NCI-H82 (cell line): ENCODE measurements around the gene SUGP1.
"Not testable (repeated sequence)": the region's sequence is repeated elsewhere in the genome, so short reads cannot be mapped to it uniquely, and the experiment has no call there.

Experiments used
- DNase-seq: peaks from one replicate; lab custom pipeline; 2025; lab: John Stamatoyannopoulos, UW

Gene SUGP1, protein sequence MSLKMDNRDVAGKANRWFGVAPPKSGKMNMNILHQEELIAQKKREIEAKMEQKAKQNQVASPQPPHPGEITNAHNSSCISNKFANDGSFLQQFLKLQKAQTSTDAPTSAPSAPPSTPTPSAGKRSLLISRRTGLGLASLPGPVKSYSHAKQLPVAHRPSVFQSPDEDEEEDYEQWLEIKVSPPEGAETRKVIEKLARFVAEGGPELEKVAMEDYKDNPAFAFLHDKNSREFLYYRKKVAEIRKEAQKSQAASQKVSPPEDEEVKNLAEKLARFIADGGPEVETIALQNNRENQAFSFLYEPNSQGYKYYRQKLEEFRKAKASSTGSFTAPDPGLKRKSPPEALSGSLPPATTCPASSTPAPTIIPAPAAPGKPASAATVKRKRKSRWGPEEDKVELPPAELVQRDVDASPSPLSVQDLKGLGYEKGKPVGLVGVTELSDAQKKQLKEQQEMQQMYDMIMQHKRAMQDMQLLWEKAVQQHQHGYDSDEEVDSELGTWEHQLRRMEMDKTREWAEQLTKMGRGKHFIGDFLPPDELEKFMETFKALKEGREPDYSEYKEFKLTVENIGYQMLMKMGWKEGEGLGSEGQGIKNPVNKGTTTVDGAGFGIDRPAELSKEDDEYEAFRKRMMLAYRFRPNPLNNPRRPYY

DNA sequence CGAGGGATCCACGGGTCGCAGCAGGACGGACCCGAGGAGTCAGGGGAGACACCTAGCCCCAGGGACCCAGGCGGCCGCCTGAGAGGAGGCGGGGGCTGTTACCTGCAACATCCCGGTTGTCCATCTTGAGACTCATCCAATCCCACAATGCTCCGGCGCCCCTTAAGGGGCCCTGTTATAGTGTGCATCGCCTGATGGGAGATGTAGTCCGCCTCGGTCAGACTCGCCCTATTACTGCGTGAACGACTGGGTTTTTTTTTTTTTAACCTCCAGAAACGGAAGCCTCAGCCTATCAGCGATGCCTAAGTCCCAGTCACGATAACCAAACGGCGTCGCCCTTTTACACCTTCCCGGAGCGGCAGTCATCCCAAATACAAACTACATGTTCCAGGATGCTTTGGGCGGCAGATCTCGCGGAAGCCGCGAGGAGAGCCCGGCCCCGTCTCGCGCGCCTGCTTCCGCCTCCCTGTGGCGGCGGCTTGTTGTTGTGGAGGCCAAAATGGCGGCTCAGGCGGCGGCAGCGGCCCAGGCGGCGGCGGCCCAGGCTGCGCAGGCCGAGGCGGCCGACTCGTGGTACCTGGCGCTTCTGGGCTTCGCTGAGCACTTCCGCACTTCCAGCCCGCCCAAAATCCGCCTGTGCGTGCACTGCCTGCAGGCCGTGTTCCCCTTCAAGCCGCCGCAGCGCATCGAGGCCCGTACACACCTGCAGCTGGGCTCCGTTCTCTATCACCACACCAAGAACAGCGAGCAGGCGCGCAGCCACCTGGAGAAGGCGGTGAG is at the start of gene SUGP1, which contains the start of gene MAU2:
Gene SUGP1, minus strand, starts transcription at position 149 of the 780 bp plus-strand sequence. Its CDS starts 13 bp downstream, at position 136.
Gene MAU2, plus strand, starts transcription at position 469 of the 780 bp plus-strand sequence. Its CDS starts 31 bp downstream, at position 500.
- DNase-seq = peak; percentile 99

DNA sequence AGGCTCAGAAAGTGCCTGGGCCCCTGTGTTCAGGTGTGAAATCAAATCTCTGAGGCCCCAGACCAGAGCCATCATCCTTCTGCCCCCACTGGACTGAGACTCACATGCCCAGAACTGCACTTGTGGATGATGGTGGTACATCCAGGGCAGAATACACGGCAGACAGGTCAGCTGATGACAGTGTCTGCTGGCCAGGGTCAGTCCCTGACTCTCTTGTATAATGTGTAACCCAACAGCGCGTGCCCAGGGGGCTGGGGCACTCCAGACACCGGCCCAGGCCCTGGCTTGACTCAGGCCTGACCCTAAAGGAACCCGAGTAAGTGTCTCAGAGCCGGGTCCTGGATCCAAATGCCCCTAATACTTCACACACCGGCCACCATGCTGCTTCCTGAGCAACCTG is 47.8 kb upstream of the SUGP1 start:
- DNase-seq = no peak

DNA sequence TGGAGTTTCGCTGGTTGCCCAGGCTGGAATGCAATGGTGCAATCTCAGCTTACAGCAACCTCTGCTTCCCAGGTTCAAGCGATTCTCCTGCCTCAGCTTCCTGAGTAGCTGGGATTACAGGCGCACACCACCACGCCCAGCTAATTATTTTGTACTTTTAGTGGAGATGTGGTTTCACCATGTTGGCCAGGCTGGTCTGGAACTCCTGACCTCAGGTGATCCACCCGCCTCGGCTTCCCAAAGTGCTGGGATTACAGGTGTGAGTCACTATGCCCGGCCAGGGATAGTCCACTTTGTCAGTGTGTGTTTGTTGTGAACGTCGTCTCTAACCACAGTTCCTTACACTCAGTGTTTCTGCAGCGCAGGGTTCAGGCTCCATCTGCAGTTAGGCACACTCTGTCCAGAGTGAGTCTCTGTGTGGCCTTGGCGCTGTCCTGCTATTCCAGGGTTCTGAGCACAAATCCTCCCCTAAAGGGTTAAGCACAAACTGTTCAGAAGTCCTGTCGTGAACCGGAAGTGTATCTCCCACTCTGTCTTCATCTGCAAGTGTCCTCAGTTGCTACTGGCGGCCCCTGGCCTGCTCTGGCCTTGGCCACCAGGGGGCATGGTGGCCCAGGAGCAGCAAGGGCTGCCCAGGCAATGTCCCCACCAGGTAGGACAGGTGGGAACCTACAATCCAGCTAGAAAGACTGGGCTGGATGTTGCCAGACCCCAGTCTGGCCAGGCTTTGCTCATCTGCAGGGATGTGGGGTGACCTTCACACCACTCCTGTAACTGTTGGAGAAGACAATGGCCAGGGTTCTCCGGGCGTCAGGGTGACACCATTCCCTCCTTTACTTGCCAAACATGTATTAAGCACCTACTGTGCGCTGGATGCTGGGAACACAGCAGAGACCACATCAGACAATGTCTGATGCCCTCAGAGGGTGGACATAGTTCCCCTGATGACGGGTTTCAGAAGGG is 46.4 kb upstream of the SUGP1 start:
- peak; percentile 92 for DNase-seq

DNA sequence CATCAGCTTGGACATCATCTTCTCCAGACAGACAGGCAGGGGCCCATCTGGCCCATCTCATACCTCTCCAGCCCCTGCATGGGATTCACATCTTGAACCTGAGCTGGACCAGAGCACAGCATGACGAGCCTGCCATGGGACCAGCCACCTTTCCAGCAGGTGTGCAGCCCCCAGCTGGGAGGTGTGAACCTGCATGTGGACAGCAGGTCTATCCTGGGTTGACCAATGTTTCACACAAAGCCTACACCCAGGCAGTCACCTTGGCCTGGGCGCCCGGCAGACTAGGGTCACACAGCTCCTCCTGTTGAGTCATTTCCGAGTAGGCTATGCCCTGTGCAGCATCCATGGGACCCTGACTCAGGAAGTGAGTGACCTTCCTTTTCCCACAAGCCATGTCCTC is 41.8 kb upstream of the SUGP1 start:
- no peak for DNase-seq

DNA sequence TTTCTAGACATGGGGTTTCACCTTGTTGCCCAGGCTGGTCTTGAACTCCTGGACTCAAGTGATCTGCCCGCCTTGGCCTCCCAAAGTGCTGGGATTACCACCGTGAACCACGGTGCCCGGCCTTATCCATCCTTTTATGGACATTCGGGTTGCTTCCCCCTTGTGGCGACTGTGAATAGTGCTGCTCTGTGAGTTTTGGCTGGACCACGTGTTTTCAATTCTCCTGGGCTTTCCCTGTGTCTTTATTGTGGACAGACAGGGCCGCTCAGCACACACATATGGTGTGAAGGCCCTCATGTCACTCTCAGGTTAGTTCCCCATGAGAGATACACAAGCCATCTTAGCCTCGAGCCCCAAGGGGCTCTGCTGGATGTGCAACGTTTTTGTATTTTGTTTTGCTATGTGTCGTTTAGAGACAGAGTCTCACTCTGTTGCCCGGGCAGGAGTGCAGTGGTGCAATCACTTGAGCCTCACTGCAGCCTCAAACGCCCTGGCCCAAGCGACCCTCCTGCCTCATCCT is 40.8 kb upstream of the SUGP1 start:
- peak; percentile 97 for DNase-seq

DNA sequence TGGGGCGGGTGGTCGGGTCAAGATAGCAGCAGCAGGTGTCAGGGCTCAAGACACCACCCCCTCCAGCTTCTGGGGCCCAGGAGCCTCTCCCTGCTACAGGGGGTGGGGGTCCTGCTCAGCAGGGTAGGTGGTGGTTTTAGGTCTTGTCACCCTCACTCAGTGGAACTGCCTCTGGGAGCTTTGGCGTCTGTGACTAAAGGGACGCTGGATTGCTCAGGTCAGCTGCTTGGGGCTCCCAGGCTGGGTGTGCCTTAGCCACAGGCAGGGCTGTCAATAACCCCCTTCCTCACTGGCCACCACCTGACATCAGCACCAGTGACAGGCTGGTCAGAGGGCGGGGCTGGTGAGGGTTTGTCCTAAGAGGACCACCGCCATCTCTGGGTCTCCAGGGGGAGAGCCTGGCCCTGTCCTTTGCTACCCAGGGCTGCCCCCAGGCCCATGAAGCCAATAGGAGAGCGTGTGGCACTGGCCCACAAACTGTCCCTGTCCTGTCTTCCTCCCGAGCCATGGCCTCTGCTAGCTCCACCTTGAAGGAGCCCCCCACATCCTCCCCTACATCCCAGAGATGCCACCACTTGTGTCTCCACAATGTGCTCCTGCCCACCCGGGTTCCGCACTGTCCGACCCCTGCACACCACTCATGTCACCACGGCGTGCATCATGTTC is 36.7 kb upstream of the SUGP1 start:
- DNase-seq = no peak

DNA sequence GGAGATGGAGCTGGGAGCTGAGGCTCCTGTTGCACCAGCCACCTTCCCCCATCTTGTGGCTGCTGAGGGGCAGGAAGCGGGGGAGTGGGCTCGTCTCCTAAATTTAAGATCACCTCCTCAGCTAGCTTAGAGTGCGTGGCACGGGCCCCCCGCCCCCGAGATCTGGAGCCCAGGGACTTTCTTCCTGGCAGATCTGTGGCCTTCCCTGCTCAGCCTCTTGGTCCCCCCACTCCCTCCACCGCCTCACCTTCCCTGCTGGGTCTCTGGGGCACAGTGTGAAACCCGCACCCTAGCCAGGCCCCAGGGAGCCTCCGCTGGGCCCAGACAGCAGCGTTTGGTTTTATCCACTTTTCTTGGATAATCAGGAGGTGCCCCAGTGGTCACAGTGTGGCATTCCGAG is 36.2 kb upstream of the SUGP1 start:
- no peak for DNase-seq

DNA sequence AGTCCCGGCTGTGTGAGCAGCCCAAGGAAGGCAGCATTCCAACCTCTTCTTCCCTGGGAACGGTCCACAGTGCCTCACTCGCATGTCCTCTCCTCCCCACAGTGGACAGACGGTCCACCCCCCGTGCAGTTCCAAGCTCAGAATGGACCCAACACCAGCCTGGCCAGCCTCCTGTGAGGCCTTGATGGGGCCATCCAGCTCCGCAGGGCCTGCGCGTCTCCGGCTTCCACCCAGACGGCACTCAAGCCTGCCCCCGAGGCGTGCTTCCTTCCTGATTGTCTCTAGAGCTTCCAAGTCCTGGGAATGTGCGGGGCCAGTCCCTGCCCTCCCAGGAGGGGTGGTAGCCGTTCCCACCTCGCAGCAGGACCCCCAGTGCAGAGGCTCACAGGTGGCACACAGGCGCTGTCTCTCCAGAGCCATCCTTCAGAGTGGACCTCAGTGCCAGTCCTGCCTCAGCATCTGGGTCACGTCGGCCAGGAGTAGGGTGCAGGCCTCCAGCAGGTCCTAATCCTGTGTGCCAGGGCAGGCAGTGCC is 35.4 kb upstream of the SUGP1 start:
- no peak for DNase-seq

DNA sequence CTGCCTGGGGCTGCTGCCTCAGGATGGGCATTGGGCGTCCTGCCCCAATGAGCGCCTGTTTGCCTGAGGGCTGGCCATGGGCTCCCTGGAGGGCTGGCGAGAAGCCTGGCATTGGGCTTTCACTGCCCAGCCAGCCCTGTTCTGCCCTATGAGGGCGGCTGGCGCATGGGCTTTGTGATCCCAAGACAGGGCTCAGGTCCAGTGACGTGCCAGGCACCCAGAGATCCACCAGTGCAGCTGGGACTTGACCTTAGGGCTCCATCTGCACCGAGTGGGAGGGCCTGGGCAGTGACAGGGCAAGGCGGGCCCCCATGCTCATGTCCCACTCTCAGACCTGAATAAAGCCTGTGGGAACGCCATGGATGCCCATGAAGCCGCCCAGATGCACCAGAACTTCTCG is 34.6 kb upstream of the SUGP1 start:
- DNase-seq = no peak

DNA sequence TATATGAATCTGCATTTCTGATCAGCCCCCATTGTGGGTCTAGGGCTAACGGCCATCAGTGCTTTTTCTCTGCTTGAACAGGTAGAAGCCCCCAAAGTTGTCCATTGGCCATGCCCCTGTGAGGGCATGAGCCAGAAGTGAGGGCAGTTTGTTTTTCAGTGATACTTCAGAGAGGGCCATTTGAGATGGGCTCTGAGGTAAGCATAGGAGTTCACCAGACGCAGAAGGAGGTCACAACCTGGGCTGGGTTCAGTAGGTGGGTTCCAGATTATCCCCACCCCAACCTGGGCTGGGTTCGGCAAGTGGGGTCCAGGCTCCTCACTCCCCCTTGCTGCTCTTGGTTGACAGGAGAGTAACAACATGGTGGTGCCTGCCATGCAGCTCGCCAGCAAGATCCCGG is 33.7 kb upstream of the SUGP1 start:
- DNase-seq = no peak

DNA sequence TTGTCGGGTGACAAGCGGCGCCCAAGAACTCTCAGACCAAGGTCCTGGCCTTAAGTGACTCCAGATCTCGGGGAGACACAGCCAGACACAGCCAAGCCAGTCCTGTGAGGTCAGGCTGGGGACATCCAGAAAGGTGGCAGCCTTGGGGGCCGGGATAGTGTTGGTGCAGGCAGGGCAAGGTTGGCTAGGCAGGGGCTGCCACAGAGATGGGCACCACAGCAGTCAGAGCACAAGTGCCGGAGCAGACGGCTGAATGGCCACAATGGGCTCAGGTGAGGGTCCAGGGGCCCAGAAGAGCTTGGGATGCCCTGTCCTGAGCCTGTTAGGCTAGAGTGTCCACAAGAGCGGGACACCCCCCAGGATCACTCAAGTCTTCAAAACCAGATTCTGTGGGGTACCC is 32.5 kb upstream of the SUGP1 start:
- DNase-seq = no peak

DNA sequence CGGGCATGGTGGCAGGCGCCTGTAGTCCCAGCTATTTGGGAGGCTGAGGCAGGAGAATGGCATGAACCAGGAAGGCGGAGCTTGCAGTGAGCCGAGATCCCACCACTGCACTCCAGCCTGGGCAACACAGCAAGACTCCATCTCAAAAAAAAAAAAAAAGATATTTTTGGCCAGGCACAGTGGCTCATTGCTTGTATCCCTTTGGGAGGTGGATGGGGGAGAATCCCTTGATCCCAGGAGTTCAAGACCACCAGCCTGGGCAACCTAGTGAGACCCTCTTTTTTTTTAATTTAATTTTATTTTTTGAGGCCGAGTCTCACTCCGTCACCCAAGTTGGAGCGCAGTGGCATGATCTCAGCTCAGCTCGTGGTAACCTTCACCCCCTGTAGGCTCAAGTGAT is 30.4 kb upstream of the SUGP1 start:
- not testable (repeated sequence) for DNase-seq

DNA sequence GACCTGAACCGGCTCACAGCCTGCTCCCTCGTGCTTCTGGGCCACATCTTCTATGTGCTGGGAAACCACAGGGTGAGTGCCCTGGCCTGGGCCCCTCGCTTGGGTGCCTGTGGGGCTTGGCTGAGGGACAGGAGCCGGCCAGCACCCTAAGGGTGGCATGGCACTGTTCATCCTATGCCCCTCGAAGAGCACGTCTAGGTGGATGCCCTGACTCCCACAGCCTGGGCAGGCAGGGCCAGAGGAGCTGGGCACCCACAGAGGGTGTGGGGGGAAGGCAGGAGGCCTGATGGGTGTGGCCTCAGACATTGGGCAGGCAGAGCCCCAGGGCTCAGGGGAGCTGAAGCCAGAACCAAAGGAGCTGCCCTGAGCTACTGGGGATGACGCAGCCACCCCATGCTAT is 29.1 kb upstream of the SUGP1 start:
- no peak for DNase-seq

DNA sequence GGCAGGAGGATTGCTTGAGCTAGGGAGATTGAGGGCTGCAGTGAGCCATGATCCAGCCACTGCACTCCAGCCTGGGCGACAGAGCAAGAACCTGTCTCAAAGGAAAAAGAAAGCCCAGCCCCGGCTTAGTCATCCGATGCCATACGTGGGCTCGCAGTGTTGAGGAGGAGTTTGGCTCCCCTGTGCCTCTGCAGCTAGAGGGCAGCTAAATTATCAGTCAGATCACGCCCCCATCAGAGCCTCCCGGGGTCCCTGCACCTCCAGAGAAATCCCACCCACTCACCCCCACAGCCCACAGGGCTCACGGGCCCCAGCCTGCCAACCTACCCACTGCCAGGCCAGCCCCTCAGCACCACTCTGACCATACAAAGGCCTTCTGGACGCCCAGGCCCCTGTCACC is 28.0 kb upstream of the SUGP1 start:
- DNase-seq = no peak

DNA sequence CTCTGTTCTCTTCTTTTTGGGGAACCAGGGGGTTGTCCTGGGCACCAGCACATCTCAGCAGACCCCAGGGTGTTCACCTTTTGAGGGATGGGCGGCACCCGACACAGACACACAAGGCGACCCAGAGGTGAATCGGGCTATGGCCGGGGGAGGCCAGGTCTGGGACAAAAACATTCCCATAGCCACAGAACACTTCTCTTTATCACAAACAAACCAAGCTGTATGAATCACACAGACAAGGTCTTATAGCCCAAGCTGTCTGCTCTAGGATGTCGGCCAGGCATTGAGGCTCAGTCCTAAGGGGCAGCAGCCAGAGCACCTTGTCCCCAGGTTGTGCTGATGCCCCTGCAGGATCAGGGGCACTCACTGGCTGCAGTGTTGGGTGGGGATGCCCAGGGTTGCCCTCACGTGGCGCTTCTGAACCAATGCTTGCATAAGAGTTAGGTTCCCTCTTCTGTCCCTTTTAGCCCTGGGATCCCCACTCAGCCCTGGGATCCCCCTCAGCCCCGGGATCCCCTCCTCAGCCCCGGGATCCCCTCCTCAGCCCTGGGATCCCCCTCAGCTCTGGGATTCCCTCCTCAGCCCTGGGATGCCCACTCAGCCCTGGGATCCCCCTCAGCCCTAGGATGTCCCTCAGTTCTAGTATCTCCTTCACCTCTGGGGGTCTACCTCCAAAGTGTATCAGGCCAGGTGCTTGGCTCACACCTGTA is 27.2 kb upstream of the SUGP1 start:
- DNase-seq = no peak

DNA sequence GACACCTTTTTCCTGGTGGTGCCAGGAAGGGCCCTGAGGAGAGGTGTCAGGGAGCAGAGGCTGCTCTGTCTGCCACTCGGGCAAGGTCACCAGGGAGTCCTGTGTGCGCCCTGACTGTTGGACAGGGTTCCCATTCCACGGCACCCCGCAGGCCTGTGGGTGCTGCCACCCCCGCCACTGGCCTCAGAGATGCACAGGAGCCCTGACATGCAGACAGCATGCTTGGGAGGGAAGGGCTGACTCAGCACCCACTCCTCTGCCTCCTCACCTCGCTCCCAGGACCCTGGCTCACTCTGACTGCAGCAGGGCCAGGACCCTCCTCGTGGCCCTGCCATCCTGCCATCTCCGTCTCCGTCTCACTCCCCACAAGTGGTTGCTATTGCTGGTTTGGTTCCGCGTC is 25.7 kb upstream of the SUGP1 start:
- DNase-seq = no peak

DNA sequence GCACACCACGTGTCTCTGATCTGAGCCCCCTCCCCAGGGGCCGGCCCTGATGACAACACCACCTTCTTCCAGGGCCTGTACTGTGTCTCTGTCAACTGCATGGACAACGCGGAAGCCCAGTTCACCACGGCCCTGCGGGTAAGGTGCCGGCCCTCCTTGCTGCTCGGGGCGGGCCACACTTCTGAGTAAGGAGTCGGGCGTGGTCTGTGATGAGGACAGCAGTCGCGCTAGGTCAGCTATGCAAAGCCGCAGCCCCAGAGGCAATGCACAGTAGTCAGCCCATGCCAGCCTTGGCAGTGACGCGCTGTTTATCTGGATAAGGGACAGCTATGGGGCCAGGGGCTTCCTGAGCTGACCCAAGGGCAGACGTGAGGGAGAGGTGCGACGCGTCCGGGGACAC is 24.9 kb upstream of the SUGP1 start:
- no peak for DNase-seq

DNA sequence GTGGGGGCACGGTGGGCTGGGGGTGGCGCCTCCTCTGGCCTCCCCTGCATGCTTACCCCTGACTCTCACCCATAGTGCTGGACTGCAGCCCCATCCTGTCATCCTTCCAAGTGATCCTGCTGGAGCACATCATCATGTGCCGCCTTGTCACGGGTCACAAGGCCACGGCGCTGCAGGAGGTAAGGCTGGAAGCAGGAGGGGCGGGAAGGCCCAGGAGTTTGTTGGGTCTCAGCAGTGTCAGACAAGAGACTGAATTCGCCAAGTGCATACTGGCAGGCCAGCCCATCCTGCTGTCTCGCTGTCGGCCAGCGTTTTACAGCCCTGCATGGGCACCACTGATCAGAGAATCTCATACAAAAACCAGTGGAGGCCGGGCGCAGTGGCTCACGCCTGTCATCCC is 23.5 kb upstream of the SUGP1 start:
- no peak for DNase-seq

DNA sequence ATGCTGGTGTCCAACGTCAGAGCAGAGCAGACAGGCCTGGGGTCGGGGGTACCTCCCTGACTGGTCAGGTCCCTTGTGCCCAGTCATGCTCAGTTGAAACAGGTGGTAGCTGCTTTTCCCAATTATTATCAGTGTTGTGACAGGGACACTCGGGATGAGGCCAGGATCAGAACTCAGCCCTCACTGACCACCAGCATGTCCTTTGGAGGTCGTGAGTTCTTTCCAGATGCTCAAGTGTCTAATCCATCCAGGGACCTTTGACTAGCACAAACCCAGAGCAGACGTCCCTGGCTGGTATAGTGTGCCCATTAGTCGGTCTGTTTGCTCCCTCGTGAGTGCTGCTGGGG is 22.7 kb upstream of the SUGP1 start:
- no peak for DNase-seq
